NCI-H128 (cell line): ENCODE results near the gene C11orf24.
A peak's percentile ranks its signal among the peaks of the same experiment; 100 is the strongest.
"Not testable (repeated sequence)": the region's sequence is repeated elsewhere in the genome, so short reads cannot be mapped to it uniquely, and the experiment has no call there.

Source experiments
- DNase-seq: peaks from one replicate; lab custom pipeline; 2025; ENCODE audit not compliant: unreplicated experiment; lab: John Stamatoyannopoulos, UW

Gene C11orf24

GRCh38 chr11:68255526-68255925, 16.2 kb downstream of the C11orf24 start:
- no peak for DNase-seq

GRCh38 chr11:68254421-68254820, 17.4 kb downstream of the C11orf24 start:
- DNase-seq, result no peak

GRCh38 chr11:68251765-68252164, 20.0 kb downstream of the C11orf24 start:
- no peak for DNase-seq

- not testable (repeated sequence) for DNase-seq
Observed at GRCh38 chr11:68244912-68245311, 26.9 kb downstream of the C11orf24 start.

- not testable (repeated sequence) for DNase-seq
Observed at GRCh38 chr11:68243847-68244246, 27.9 kb downstream of the C11orf24 start.

GRCh38 chr11:68242616-68243015, 29.2 kb downstream of the C11orf24 start:
- no peak for DNase-seq

- no peak for DNase-seq
Observed at GRCh38 chr11:68231621-68232020, 40.2 kb downstream of the C11orf24 start.

GRCh38 chr11:68229601-68230000, 42.2 kb downstream of the C11orf24 start:
- DNase-seq, result no peak

GRCh38 chr11:68226421-68226820, 45.4 kb downstream of the C11orf24 start:
- DNase-seq, result no peak

GRCh38 chr11:68224606-68225005, 47.2 kb downstream of the C11orf24 start:
- no peak for DNase-seq

GRCh38 chr11:68223275-68223674, 48.5 kb downstream of the C11orf24 start:
- no peak for DNase-seq

- no peak for DNase-seq
Observed at GRCh38 chr11:68221406-68221805, 50.4 kb downstream of the C11orf24 start.

GRCh38 chr11:68216171-68216938, 55.4 kb downstream of the C11orf24 start:
- no peak for DNase-seq

- DNase-seq, result no peak
Observed at GRCh38 chr11:68215524-68216170, 56.1 kb downstream of the C11orf24 start.

GRCh38 chr11:68215087-68215445, 56.7 kb downstream of the C11orf24 start:
- no peak for DNase-seq

GRCh38 chr11:68214173-68215086, 57.3 kb downstream of the C11orf24 start:
- no peak for DNase-seq

- peak; percentile 78 for DNase-seq
Observed at GRCh38 chr11:68213555-68214172, 58.1 kb downstream of the C11orf24 start.

- no peak for DNase-seq
Observed at GRCh38 chr11:68213135-68213515, 58.6 kb downstream of the C11orf24 start, which contains the start of gene KMT5B. Gene KMT5B, minus strand, starts transcription at chr11:68213296. Its CDS starts 23,220 bp downstream, at chr11:68190076.

GRCh38 chr11:68212421-68213134, 59.2 kb downstream of the C11orf24 start:
- DNase-seq, result no peak

GRCh38 chr11:68211546-68211945, 60.2 kb downstream of the C11orf24 start:
- no peak for DNase-seq
